Dermis microvascular lymphatic vessel endothelial cell (primary cell): Measurements from ENCODE around the gene CDC42SE2. TPM values are rescaled to one million over a fixed set of nuclear protein-coding genes. Genes with fewer than 3 reads are reported as not detected.
"Not testable (repeated sequence)": the region's sequence is repeated elsewhere in the genome, so short reads cannot be mapped to it uniquely, and the experiment has no call there.

Experiments used
- DNase-seq, 2 donors: peaks; one replicate each; pipeline versions ENCODE4 v3.0.0 to v3.0.0-alpha.2; 2010; ENCODE audit warnings: low read depth in 2 of 2
- total RNA-seq: library from RNA; depleted of rRNA; stranded (reverse); fragments of >200 nt; gene quantifications from 2 replicates; pipeline ENCODE4 v1.2.1, GENCODE V29; 2014

The CDC42SE2 gene
- total RNA-seq, 1 donor from 2014 or later: 47.6 TPM

- DNase-seq: peak in 1 of 2 donors; percentile 21
Measured at GRCh38 chr5:131277875-131278740, 14.3 kb downstream of the CDC42SE2 start.

GRCh38 chr5:131278741-131279124, 14.9 kb downstream of the CDC42SE2 start:
- DNase-seq: not testable (repeated sequence)

- DNase-seq: no peak
Measured at GRCh38 chr5:131279204-131279603, 15.4 kb downstream of the CDC42SE2 start.

- no peak for DNase-seq
Measured at GRCh38 chr5:131280417-131280816, 16.6 kb downstream of the CDC42SE2 start.

GRCh38 chr5:131281133-131281867, 17.4 kb downstream of the CDC42SE2 start:
- no peak for DNase-seq

- DNase-seq: no peak
Measured at GRCh38 chr5:131281868-131282234, 18.0 kb downstream of the CDC42SE2 start.

- no peak for DNase-seq
Measured at GRCh38 chr5:131282235-131282634, 18.4 kb downstream of the CDC42SE2 start.

- no peak for DNase-seq
Measured at GRCh38 chr5:131285703-131286399, 22.0 kb downstream of the CDC42SE2 start.

GRCh38 chr5:131286400-131286715, 22.5 kb downstream of the CDC42SE2 start:
- no peak for DNase-seq

- no peak for DNase-seq
Measured at GRCh38 chr5:131288328-131288727, 24.5 kb downstream of the CDC42SE2 start.

GRCh38 chr5:131289738-131290137, 25.9 kb downstream of the CDC42SE2 start:
- DNase-seq: no peak

- no peak for DNase-seq
Measured at GRCh38 chr5:131296213-131296672, 32.4 kb downstream of the CDC42SE2 start.

GRCh38 chr5:131297886-131298285, 34.0 kb downstream of the CDC42SE2 start:
- DNase-seq: no peak

- DNase-seq: no peak
Measured at GRCh38 chr5:131299465-131299864, 35.6 kb downstream of the CDC42SE2 start.

- DNase-seq: no peak
Measured at GRCh38 chr5:131302506-131302905, 38.7 kb downstream of the CDC42SE2 start.

GRCh38 chr5:131303537-131303936, 39.7 kb downstream of the CDC42SE2 start:
- no peak for DNase-seq

GRCh38 chr5:131304414-131304813, 40.6 kb downstream of the CDC42SE2 start:
- DNase-seq: no peak

- DNase-seq: no peak
Measured at GRCh38 chr5:131305138-131305689, 41.4 kb downstream of the CDC42SE2 start.

- DNase-seq: no peak
Measured at GRCh38 chr5:131305906-131306305, 42.1 kb downstream of the CDC42SE2 start.

- DNase-seq: not testable (repeated sequence)
Measured at GRCh38 chr5:131312235-131312772, 48.5 kb downstream of the CDC42SE2 start.

- DNase-seq: no peak
Measured at GRCh38 chr5:131316026-131316425, 52.2 kb downstream of the CDC42SE2 start.

GRCh38 chr5:131316822-131317221, 53.0 kb downstream of the CDC42SE2 start:
- no peak for DNase-seq
